ENCODE measurements around the gene OGFRL1.
A peak's percentile ranks its signal among the peaks of the same experiment; 100 is the strongest.

OGFRL1 gene

GRCh38 chr6:71288228-71289038, at the start of gene OGFRL1:
OGFRL1 (plus strand) TSS chr6:71288811; CDS start chr6:71288937, 126 bp downstream.
- peak within 1 kb of the TSS; percentile 83 for H3K4me3 ChIP-seq (ENCODE audit: low read depth, low read length)
- peak; percentile 19 for TF ChIP-seq CTCF (IDR thresholded peaks at IDR 0.05; ENCODE audit: insufficient read depth, low read depth, low read length, missing control alignments)
- DNase-seq (ENCODE audit: low read depth), result peak; percentile 86

GRCh38 chr6:71239694-71240093, 48.9 kb upstream of the OGFRL1 start:
- TF ChIP-seq CTCF (IDR thresholded peaks at IDR 0.05; ENCODE audit: insufficient read depth, low read depth, low read length, missing control alignments), result no peak
- DNase-seq (ENCODE audit: low read depth), result no peak
- no peak overlapping the region for H3K4me3 ChIP-seq (ENCODE audit: low read depth, low read length)

GRCh38 chr6:71245265-71246049, 43.2 kb upstream of the OGFRL1 start:
- DNase-seq (ENCODE audit: low read depth), result no peak
- no peak for TF ChIP-seq CTCF (IDR thresholded peaks at IDR 0.05; ENCODE audit: insufficient read depth, low read depth, low read length, missing control alignments)
- H3K4me3 ChIP-seq (ENCODE audit: low read depth, low read length), result no peak overlapping the region

GRCh38 chr6:71246596-71246995, 42.0 kb upstream of the OGFRL1 start:
- no peak overlapping the region for H3K4me3 ChIP-seq (ENCODE audit: low read depth, low read length)
- no peak for TF ChIP-seq CTCF (IDR thresholded peaks at IDR 0.05; ENCODE audit: insufficient read depth, low read depth, low read length, missing control alignments)
- DNase-seq (ENCODE audit: low read depth), result no peak

GRCh38 chr6:71248306-71248765, 40.3 kb upstream of the OGFRL1 start:
- H3K4me3 ChIP-seq (ENCODE audit: low read depth, low read length), result no peak overlapping the region
- TF ChIP-seq CTCF (IDR thresholded peaks at IDR 0.05; ENCODE audit: insufficient read depth, low read depth, low read length, missing control alignments), result no peak
- DNase-seq (ENCODE audit: low read depth), result peak; percentile 41

GRCh38 chr6:71248878-71249544, 39.6 kb upstream of the OGFRL1 start:
- no peak overlapping the region for H3K4me3 ChIP-seq (ENCODE audit: low read depth, low read length)
- TF ChIP-seq CTCF (IDR thresholded peaks at IDR 0.05; ENCODE audit: insufficient read depth, low read depth, low read length, missing control alignments), result no peak
- no peak for DNase-seq (ENCODE audit: low read depth)
